ENCODE data around the gene EGR2. TPM values are rescaled to one million over a fixed set of nuclear protein-coding genes. Genes with fewer than 3 reads are reported as not detected.

EGR2 gene
- polyA plus RNA-seq, 2 of the 4 experiments (the other 2 are of a cell fraction) = 4.4 TPM; not detected in 1

Other genes with a start within 250 kb of the EGR2 start
- gene ADO, start 11.6 kb downstream of the EGR2 start, polyA plus RNA-seq (2011; rRNA removed) = 22.0 and 23.2 TPM in 2 replicates
- 16.6 to 19.0 TPM (median 18.8 TPM) in 3 replicates for gene ADO, start 11.6 kb downstream of the EGR2 start, polyA plus RNA-seq (2017; fragmentation: RNase III; extraction: RNeasy Plus Mini Kit Qiagen cat#74134 plus additional on column Dnase treatment)